NCI-H510A (cell line): Measurements from ENCODE around the gene BICDL1.

ENCODE experiments used
- DNase-seq: peaks from one replicate; lab custom pipeline; 2025; lab: John Stamatoyannopoulos, UW

The BICDL1 gene

DNA sequence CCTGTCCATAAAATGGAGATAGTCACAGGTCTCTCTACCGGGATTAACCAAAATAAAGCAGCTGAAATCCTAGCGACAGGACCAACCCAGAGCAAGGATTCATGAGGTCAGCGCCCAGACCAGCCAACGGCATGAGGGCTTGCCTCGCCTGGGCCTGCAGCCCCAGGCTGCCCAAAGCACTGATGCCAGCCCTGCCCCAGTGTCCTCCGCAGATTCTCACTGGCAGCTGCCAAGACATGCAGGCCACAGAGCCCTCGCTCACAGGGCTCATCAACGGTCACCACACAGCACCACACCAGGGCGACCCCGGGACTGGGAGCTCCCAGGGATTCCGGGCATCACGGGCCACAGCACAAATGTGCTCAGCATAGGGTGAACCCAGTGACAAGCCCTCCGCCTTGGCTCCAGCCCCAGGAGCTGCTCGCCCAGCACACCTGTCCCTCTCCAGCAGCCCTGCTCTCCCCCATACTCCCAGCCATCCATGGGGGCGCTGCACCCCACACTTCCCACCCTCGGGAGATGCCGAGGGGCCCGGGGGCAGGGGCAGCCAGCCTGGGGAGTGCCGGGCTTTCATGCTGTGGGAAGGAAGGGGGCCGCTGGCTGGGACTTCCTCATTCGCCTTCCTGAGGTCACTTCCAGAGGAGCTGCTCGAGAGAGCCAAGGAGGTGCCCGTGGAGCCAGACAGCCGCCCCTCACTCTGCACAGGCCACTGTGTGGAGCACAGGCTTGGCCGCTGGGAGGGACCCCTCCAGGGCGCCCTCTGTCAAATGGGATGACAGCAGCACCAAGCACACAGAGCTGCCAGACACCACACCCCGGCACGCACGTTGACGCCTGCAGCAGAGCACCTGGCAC lies 113.4 kb downstream of the BICDL1 start:
- DNase-seq, result no peak

DNA sequence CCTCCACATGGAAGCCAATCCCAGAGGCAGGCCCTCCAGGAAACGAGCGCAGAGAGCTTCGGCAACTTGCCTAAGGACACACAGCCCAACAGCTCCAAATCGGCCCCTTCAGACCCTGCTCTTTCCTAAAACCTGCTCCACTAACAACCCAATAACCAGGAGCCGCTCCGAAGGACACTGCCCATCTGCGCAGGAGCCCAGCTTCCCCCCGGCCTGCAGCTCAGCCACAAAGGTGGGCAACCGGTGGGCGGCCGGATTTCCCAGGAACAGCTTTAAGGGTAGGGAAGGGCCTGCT lies 114.0 kb downstream of the BICDL1 start:
- no peak for DNase-seq

DNA sequence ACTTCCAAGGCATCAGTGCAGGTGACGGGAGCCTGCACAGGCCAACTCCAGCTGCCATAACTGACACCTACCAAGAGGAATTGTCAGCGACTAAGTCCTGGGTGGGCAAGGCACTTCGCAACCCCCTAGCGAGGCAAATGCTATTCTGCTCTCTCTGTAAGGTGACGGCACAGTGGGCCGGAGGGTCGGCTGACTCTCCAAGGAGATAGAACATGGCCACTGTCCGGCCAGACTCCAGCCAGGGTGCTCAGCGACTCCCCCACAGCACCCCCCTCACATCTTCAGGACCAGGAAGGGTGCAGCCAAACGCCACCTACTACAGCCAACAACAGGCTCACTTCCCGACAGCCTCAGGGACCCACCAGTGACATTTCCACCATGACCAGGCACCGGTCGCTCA lies 114.3 kb downstream of the BICDL1 start:
- no peak for DNase-seq

DNA sequence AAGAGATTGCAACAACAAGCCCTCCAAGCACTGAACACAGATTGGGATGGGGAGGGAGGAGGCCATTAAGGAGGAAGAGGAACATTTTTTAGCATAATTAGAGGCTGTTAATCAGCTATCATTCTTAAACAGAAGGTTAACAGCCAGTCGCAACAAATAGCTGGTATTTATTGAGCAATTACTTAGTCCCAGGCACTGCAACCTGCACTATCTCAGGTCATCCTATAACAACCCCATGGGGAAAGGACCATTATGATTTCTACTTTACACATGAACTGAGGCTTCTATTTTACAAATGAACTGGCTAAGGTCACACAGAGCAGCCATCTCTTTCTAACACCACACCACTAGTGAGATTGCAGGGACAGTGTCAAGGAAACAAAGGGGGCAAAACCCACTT lies 117.1 kb downstream of the BICDL1 start:
- DNase-seq, result no peak

DNA sequence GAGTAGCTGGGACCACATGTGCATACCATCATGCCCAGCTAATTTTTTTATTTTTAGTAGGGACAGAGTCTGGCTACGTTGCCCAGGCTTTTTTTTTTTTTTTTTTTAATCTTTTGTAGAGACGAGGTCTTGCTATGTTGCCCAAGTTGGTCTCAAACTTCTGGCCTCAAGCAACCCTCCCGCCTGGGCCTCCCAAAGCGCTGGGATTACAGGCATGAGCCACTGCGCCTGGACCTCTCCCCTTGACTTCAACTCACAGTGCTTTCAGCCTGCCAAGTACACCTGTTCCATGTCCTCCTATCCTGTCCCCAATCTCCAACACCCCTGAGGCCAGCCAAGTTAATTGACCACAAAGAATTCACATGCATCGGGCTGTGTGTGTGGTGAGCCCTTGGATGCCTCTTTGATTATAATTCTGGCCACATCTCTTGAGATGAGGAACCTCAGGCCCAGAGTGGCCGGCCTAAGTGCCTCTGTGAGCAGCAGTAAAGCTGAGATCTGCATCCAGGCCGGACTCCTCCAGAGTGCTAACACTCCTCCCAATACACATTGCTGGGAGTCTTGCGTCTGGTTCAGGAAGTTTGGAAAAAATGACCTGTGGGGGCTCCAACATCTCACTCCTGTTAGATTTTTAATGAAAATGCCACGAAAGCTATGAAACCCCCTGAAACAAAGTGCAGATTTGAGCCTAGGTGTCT lies 120.7 kb downstream of the BICDL1 start:
- no peak for DNase-seq

DNA sequence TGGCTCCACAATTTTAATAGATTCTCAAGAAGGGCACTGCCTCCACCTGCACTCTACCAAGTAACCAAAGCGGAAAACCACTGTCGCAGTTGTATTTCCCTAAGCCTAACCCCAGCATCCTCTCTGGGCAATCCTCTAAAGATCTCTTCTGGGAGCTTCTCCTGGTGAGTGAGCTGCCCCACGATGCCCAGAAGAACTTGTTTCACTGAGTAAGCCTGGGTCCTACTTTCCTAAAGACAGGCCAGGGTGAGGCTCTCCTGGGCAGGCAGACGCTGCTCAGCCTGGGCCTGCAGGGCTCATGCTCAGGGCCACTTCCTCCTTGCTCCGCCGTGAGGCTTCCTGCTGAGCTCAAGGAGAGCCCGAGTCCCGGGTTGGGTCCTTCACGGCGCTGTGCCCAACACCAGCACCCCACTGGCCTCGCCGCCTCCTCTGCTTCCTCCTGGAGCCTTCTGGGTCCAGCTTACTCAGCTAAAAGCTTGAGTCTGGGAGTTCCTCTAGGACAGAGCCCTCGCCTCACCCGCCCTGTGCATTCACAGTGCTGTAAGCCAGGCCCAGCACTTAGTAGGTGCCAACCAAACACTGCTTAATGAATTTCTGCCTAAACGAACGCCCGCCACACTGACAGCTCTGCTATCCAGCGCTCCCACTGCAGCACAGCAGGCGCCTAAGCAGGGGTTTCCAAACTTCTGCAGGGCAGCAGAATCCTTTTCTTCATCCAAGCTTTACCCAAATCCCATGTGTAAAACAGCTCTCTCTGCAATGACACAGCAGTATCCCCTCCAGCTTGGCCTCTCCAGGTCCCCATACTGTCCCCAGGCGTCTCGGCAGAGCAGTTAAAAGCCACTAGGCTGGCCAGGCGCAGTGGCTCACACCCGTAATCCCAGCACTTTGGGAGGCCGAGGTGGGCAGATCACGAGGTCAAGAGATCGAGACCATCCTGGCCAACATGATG lies 121.8 kb downstream of the BICDL1 start:
- no peak for DNase-seq

DNA sequence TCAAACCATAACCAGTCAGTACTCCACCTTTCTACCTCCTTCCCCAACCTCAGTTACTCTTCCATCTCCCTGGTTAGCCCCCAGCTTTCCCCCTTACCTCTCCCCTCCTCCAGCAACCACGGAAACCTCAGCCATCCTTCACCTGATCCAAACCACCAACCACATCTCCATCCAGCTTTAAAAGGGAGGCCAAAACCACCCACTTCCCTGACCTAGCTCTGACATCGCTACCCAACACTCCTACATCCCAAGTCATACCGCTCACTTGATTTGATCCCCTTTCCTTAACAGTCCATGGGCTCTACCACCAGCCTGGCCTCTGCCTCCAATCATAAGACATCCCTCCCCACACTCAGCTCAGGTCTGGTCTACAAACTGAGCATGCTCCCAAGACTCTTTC lies 126.0 kb downstream of the BICDL1 start:
- no peak for DNase-seq

DNA sequence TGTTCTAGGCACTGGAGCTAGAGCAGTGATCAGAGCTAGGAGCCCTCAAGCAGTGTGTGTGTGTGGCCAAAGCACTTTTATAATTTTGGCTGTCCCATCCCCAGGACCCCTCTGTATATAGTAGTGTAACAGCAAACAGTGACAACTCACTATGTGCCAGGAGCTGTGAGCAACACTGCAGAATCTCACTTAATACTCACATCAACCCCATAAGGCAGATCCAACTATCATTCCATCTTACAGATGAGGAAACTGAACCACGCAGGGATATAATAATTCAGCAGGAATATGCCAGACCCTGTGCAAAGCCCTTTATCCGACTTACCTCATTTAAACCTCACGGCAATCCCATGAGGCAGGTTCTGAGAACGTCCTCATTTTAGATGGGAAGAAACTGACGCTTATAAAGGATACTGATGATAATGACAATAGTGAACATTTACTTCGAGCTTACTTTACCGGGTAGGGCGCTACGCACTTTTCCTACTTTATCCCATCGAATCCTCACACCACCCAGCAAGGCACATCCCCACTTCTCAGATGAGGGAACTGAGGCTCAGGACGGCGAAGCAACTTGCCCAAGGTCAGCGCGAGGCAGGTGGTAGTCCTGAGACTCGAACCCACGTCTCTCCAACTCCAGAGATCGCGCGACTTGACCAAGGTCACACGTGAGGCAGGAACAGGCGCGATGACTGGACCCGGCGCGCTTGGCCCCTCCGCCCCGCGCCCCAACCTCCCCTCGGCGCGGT lies 126.8 kb downstream of the BICDL1 start:
- peak; percentile 19 for DNase-seq

DNA sequence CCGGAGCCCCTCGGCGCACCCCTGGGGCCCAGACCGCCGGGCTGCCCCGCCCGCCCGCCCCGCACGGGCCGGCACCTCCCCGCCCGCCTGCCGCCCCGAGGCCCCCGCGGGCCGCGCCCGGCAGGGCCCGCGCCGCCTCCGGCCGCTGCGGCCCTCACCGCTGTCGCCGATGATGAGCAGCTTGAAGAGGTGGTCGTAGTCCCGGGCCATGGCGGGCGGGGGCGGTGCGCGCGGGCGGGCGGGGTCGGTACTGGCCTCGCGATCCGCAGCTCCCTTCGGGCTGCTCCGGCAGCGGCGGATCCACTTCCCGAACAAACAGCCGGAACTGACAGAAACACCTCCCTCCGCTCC lies 127.4 kb downstream of the BICDL1 start, which contains the start of gene RAB35:
Gene RAB35 (minus strand): TSS at position 313 of the 351 bp plus-strand sequence. CDS start 103 bp downstream, at position 210.
- DNase-seq, result no peak

DNA sequence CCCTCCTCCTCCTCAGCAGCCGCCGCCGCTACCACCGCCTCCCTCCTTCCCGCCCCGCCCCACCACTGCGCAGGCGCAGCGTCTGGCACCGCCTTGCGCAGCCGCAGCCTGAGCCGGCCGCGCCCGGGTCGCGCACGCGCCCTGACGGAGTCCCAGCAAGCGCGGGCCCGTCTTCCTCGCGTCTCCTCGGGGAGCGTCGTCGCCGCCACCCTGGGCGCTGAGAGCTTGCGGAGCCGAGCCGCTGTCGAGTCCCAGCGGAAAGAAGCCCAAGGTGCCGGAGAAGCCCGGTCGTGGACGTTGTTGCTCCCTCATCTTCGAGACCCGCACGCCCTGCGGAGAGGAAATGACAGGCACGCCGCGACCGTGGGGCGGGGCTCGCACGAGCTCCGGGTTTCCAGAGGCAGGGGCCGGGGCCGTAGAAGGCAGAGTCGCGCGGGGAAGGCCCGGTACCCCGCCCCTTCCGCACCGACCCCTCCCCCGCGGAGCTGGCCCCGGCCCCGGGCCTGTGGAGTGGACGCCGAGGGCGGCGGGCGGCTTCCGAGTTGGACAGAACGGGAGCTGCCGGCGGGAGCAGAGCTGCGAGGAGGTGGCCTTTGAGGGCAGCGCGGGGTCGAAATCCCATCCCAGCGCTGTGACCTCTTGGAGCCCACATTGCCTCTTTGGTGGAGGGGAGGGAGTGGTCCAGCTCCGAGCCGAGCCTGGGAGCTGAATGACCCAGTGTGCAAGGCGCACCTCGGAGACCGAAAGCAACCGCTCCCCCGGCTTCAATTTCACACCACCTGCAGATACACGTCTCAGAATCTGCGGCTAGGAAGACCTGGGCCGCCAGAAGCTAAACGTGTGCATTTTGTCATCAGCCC lies 128.0 kb downstream of the BICDL1 start:
- peak; percentile 90 for DNase-seq

DNA sequence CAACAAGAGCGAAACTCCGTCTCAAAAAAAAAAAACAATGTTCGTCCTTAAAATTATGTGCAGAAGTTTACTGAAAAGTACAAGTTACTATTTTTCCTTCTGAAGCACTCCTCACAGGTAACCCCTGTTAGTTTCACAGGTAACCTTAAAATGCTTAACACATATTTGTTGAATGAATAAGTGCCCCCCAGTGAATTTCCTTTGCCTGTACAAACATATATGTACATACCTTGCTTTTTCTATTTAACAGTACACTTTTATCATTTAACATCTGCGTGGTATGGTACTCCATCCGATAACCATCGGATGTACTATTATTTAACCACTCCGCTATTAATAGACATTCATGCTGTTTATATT lies 128.9 kb downstream of the BICDL1 start:
- DNase-seq, result no peak

DNA sequence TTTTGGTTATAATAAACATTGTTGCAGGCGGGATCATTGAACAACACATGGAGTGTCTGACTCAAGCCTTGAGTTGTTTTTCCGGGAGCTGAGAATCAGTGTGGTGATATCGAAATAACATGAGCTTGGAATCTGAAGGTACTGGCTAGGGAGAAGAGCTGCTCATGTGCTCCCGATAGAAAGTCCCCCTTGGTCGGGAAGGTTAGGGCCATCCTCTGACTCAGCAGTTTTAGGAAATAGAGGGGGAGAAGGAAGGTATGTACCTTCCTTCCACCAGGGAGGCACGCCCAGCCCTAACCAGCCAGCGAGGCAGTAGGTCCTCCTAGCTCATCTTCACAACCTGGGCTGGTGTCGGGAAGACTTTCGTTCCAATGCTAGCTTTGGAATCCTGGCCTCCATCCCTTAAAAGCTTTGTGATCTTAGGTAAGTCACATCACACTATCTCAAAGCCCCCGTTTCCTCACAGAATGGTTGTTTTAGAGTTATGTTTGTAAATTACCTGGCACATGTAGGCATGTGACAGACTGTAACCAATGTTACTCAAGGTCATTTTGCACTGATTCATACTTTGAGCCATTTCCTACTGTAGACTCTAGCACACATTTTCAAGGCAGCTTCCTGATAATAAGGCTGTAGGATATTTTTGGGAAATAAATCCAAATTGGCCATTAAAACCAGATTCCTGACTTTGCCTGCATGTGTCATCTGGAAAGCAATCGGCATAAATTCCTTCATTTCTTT lies 129.5 kb downstream of the BICDL1 start:
- no peak for DNase-seq

DNA sequence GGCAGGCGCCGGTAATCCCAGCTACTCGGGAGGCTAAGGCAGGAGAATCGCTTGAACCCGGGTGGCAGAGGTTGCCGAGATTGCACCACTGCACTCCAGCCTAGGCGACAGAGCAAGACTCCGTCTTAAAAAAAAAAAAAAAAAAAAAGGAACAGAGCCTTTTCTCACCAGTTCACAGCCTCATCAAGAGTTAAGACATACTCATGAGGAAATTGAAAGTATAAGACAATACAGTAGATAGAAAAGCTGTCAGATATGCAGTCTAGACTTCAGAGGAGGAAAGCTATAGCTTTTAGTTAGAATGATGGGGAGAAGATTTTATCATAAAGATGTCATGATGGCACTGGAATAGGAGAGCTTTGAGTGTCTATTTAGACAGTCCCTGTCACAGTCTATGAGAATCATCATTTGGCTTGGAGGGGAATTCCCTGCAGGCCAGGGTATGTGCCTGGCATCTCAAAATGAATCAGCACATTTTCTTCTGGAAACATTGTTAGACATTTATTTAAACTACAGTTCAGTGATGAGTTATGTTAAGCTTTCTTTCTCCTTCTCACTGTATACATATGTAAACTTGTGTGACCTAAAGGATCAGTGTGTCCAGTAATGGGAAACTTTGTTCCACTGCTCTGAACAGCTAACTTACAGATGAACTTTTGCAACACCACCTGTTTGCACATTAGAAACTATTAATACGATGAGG lies 130.4 kb downstream of the BICDL1 start:
- DNase-seq, result no peak

DNA sequence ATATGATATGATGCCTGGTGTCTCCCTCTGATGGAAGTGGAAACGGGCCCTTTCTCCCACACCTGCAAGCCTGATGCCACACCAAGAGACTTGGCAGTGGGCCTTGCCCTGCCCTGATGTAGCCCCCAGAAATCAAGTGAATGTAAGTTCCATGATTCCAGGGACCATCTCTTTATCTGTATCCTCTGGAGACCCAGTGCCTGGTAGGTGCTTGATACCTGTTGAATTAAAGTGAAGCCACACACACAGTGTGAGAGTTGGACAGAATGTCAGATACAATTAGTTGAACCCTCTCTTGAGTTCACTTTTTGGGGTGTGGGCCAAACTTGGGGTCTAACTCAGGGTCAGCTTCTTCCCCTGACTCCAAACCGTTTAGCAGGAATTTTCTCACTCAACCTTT lies 132.3 kb downstream of the BICDL1 start:
- no peak for DNase-seq

DNA sequence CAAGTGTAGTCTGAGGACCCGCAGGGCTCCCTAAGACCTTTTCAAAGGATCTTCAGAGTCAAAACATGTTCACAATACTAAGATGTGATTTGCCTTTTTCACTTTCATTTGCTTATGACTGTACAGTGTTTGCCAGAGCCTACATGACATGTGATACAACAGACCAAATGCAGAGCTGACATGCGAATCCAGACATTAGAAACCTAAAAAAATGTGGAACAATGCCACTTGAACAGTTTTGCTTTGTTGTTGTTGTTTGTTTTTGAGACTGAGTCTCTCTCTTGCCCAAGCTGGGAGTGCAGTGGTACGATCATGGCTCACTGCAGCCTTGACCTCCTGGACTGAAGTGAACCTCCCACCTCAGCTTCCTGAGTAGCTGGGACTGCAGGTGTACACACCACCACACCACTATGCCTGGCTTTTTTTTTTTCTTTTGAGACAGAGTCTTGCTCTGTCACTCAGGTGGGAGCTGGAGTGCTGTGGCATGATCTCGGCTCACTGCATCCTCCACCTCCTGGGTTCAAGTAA lies 132.8 kb downstream of the BICDL1 start:
- DNase-seq, result no peak

DNA sequence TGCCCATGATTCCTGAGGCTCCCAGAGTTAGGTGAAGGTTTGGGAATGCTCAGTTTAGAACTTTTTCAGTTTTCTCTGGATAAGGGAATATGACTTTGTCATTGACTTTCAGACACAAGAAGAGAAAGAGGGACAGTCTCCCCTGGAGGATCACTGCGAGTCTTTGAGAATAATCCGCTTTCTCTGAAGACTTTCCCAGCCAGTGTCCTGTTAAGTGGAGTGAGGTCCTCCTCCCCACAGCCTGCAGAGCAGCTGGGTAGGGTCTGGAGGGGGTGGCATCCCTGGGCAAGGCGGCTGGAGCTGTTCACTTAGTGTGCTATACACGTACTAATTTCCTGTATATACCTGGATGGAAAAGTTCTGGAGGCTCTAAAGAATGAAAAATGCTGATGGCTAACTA lies 136.0 kb downstream of the BICDL1 start:
- DNase-seq, result no peak

DNA sequence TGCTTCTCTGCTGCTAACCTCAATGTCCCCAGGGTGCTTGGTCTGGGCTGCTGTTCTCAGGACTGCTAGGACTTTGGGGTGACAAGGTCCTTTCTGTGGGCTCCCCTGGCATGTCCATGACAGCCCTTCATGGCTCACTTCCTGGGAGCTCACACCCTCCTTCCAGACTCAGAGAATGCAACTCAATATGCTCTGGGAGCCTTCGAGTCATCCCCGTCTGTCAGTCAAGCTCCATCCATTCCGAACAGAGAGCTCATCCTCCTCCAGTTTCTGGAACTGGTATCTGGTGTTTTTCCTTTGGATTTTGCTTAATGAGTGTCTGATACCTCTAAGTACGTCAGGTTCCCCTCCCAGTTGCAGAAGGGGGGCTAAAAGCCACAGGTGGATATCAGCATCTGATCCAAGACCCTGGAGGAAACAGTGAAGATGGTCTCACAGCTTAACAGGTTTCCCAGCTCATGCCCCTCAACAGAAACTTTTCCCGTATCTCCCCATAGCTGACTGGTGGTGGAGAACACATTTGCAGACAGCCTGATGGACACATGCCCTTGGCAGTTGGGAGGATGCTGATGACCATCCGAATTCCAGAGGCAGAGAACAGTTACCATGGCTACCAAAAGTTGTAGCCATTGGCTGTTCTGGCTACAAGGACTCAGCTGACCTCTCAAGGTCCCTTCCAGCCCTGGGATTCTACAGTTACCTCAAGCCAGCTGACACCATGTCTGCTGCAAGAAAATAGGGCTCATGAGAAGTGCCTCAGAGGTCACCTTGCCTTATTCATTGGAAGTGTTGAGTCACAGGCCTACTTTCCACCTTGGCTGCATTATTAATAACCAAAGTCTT lies 137.0 kb downstream of the BICDL1 start:
- no peak for DNase-seq

DNA sequence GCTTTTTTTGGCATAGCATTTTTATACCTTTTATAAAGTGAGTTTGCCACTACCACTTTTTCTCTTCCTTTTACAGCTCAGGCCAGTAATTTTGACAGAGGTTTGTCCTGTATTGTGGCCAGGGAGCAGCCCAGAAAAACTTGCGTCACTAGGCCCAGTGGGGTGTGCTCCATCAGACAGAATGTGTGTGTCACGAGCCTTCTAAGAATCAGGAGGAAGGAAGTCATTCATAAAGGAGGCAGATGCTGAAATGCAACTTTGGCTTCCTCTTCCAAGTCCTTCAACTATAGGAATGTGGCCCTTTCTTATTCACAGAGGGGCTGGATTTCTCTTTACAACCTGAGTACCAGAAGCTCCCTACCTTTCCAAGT lies 137.6 kb downstream of the BICDL1 start:
- DNase-seq, result no peak

DNA sequence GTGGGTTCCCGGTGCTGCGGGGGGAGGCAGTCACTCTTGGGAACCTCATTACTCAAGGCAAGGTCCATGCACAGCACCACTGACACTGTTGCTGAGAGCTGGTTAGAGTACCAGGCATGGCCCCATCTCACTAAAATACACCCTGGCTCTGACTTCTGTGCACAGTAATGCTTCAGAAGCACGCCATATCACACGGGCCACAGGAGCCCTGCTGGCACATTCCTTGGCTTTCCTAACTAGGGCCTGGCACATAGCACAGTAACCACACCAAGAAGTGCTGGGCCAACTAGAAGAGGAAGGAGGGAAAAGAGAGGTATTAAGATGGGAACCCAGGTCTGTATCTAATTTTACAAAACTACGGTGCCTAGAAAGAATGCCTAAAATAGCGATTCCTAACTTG lies 141.0 kb downstream of the BICDL1 start:
- no peak for DNase-seq
